Measurements from ENCODE around the gene ADAT3.

GRCh38 chr19:1952635-1953034, 47.4 kb downstream of the ADAT3 start:
- TF ChIP-seq CTCF (IDR thresholded peaks at IDR 0.05) (no peak), EP300 (IDR thresholded peaks at IDR 0.05) (no peak), POLR2A (IDR thresholded peaks at IDR 0.05) (no peak), POLR2AphosphoS5 (IDR thresholded peaks at IDR 0.05) (no peak)

All from stomach (tissue), 4 donors.